HG02981 (cell line): ENCODE measurements around the gene ATP5F1D.

ENCODE experiments used
- ATAC-seq: cut with Tn5 transposase; IDR thresholded peaks from one replicate; pipeline ENCODE4 v1.9.1; 2021; ENCODE audit warnings: mild to moderate bottlenecking, moderate library complexity; ENCODE audit not compliant: unreplicated experiment

The ATP5F1D gene

DNA sequence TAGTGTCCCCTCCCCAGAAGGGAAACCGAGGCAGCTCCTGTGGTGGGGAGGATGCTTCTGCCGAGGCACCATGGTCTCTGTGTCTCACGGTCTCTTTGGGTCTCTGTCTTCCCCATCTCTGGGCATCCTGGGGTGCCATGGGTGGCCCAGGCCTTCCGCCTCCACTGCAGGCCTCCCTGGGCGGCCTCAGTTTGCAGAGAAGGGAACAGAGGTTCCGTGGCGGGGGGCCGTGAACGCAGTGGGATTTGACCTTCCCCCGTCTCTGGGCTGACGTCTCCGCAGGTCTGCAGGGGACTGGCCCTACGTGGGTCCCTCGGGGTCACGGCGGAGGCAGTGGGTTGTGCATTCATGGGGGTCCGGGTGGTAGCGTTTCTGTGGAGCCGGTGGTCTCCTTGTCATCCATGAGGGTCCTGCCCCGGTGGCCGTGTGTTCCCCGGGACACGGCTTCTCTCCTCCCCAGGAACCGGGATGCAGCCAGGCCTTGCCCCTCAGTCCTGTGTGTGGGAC, 48.7 kb downstream of the ATP5F1D start:
- no peak for ATAC-seq

DNA sequence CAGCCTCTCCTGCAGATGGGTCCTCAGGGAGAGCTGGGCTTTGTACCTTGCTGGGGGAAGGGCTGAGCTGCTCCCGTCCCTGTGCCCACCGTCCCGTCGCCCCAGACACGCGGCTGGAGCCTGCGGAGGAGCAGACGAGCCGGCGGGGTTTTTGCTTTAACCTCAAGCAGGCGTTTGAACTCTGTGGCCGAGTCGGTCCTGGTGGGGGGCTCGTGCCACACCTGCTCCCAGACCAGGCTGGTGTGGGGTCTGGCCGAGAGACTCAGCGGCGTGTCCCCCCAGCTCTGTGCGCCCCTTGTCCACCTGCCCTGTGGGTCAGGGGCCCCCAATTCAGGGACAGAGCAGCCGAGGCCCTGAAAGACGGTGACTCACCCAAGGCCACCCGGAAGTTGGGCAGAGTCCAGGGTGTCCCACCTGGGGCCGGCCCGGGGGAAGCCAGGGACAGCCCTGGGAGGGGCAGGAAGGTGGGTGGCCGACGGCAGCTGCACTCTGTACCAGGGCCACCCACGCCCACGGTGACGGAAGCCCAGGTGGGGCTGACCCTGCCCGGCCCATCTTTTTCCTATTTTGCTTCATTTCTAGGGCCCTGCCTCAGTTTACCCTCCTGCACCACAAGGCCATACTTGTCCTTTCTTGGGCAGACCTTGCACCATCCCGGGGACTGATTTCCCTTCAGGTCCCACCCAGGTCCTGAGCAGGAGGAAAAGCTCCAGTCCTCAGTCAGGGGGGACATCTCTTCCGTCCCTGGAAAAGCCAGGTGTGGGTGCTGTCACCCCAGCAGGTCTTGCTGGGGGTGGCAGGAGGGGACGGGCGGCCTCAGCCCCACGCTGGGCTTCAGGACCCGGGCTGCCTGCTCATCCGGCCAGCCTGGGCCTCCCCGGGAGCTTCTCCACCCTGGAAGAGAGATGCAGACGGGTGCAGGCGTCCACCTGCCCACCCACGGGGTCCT, 49.4 kb downstream of the ATP5F1D start:
- ATAC-seq, result no peak

GRCh38 chr19:1291761-1292418, 50.3 kb downstream of the ATP5F1D start:
- ATAC-seq, result no peak

DNA sequence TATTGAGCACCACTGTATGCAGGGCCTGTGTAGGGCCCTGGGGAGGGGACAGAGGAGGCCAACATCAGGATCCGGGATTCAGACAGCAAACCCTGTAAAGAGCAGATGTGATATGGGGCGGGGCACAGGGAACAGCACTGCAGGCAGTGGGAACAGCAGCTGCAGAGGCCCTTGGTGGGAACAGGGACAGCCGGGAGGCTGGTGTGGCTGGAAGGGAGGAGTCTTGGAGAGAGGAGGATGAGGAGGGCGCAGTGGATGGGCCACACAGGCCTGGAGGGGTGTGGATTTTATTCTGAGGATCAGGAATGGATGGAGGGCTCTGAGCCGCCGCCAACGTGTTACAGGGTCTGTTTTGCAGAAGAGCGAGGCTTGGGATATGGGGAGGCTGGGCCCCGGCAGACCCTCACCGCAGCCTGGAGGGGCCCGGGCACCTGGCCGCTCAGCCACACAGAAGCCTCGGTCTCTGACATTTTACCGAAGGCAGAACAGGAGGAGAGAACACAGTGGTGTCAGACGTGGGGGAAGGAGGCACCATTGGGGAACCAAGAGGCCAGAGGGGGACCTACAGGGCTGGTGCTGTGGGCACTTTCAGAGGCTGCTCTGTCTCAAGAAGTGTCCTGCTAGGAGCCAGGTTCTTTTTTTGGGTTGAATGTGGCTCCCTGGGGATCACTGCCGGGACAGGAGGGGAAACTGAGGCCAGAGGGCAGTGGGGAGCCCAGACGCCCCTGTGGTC, 51.0 kb downstream of the ATP5F1D start:
- ATAC-seq, result no peak

DNA sequence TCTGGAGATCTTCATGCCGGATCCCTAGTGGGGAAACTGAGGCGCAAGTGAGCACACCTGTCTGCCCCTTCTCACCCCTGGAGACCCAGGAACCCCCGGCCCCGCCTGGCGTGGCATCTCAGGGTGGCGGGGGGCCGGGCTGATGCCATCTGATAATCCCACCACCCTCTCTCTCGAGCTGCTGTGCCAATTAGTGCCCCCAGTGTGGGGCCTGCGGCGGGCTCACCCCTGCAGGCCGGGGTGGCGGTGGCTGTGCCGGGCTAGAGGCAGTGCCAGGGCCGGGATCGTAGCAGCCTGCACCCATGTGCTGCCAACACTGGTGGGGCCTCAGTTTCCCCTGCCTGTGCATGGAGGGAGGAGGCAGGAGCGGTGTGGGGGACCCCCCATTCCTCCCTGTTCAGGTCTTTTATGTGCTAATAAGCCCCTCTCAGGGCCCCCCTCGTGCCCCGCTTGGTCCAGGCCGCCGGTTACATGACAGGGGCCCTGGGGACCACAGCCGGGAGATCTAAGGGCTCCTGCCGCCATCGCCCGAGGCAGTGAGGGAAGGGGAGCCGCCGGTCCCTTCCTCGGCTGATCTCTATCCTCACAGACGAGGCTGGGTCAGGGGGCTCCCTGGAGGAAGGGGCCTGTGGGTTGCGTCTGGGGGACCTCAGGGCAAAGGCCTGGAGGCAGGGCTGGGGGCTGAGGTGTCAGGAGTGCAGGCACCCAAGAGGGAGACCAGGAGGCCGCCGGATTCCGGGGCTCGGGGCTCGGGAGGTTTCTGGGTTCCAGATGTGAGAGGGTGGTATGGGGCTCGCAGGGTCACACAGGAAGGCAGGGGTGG, 52.4 kb downstream of the ATP5F1D start:
- ATAC-seq, result no peak
